ENCODE data around the gene EDN1. TPM values are rescaled to one million over a fixed set of nuclear protein-coding genes. Genes with fewer than 3 reads are reported as not detected.

The EDN1 gene
- 15.1 TPM for total RNA-seq (2021; ENCODE audit: unreplicated experiment)
- polyA plus RNA-seq (2012; ENCODE audit: insufficient read length), result 18.0 TPM
- Bru-seq, nascent RNA, result percentile 94 among the genes with signal in this experiment
- BruChase-seq, experiment 1, labeled RNA remaining after a 2-hour chase, result percentile 64 among the genes with signal in this experiment
- BruChase-seq, experiment 2, labeled RNA remaining after a 6-hour chase, result percentile 53 among the genes with signal in this experiment
- long read RNA-seq, partial matches to known transcripts, result 0 of 16 reads
- long read RNA-seq, other reads (novel, unspliced or antisense), result 12 of 16 reads

DNA sequence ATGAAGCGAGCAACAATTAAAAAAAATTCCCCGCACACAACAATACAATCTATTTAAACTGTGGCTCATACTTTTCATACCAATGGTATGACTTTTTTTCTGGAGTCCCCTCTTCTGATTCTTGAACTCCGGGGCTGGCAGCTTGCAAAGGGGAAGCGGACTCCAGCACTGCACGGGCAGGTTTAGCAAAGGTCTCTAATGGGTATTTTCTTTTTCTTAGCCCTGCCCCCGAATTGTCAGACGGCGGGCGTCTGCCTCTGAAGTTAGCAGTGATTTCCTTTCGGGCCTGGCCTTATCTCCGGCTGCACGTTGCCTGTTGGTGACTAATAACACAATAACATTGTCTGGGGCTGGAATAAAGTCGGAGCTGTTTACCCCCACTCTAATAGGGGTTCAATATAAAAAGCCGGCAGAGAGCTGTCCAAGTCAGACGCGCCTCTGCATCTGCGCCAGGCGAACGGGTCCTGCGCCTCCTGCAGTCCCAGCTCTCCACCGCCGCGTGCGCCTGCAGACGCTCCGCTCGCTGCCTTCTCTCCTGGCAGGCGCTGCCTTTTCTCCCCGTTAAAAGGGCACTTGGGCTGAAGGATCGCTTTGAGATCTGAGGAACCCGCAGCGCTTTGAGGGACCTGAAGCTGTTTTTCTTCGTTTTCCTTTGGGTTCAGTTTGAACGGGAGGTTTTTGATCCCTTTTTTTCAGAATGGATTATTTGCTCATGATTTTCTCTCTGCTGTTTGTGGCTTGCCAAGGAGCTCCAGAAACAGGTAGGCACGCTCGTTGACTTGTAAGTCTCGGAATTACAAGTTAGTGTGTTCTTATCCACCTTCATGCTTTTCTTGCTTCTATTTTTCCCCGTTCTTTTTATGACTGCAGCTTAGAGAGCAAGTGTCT is at the start of gene EDN1:
Gene EDN1 (plus strand): TSS at position 429 of the 888 bp plus-strand sequence. CDS start 269 bp downstream, at position 698.
- peaks cover 61% of the 10 kb centered on the region for H3K4me1 ChIP-seq (ENCODE audit: control insufficient read depth, insufficient read depth, low read length)
- peak; percentile 76 for ATAC-seq
- POLR2A ChIA-PET, result interaction anchor here (0.8 kb wide), 1 partner anchor 313 kb away, joined by 3 read pairs; no protein-coding TSS in a partner anchor
- BruUV-seq (replicated peaks), result no TSS peak
- H3K4me3 ChIP-seq (ENCODE audit: low read depth in 2 of 2, low read length in 2 of 2), result peak within 1 kb of the TSS; percentile 60 to 67
- CTCF ChIA-PET, result interaction anchor here (0.5 to 2.7 kb wide), 10 partner anchors 20 to 634 kb away, joined by 3 to 13 read pairs (median 5); no protein-coding TSS in a partner anchor
- intact Hi-C loops (cut with micrococcal nuclease; ENCODE audit: unreplicated experiment), result loop anchor here (1.0 to 5.0 kb wide), 4 partner anchors 52 to 705 kb away; partner anchors contain the start of gene HIVEP1
- peaks cover 3% of the 10 kb centered on the region; the same call in 1 of the 2 replicates for H3K36me3 ChIP-seq (ENCODE audit: control insufficient read depth, insufficient read depth, low read length)
- in situ Hi-C loops (cut with HindIII; ENCODE audit: low pct_unique_long_range_greater_than_20kb, low sequenced_read_pairs), result no loop called here
- DNase-seq (ENCODE audit: low read depth, low spot score), result peak; percentile 43
- peak within 1 kb of the TSS; percentile 93 for H3K27ac ChIP-seq (ENCODE audit: low read length)
- no peaks in the 10 kb centered on the region for H3K27me3 ChIP-seq (ENCODE audit: control insufficient read depth, insufficient read depth, low read length)
- H3K9me3 ChIP-seq (ENCODE audit: control insufficient read depth, insufficient read depth, low read depth, low read length), result no peaks in the 10 kb centered on the region
- TF ChIP-seq SIN3A (IDR thresholded peaks at IDR 0.05; ENCODE audit: borderline replicate concordance, insufficient read depth, low read depth, low read length) (peak; percentile 96), POLR2AphosphoS5 (IDR thresholded peaks at IDR 0.05; ENCODE audit: low read depth, low read length) (peak; percentile 88), TCF7L2 (IDR thresholded peaks at IDR 0.05; ENCODE audit: low read depth, low read length) (peak; percentile 97)
- TF ChIP-seq, protein P1, sequence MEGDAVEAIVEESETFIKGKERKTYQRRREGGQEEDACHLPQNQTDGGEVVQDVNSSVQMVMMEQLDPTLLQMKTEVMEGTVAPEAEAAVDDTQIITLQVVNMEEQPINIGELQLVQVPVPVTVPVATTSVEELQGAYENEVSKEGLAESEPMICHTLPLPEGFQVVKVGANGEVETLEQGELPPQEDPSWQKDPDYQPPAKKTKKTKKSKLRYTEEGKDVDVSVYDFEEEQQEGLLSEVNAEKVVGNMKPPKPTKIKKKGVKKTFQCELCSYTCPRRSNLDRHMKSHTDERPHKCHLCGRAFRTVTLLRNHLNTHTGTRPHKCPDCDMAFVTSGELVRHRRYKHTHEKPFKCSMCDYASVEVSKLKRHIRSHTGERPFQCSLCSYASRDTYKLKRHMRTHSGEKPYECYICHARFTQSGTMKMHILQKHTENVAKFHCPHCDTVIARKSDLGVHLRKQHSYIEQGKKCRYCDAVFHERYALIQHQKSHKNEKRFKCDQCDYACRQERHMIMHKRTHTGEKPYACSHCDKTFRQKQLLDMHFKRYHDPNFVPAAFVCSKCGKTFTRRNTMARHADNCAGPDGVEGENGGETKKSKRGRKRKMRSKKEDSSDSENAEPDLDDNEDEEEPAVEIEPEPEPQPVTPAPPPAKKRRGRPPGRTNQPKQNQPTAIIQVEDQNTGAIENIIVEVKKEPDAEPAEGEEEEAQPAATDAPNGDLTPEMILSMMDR (IDR thresholded peaks at IDR 0.05), result peak; percentile 22; the same call in 1 of the 2 replicates
- TF ChIP-seq, protein P2, sequence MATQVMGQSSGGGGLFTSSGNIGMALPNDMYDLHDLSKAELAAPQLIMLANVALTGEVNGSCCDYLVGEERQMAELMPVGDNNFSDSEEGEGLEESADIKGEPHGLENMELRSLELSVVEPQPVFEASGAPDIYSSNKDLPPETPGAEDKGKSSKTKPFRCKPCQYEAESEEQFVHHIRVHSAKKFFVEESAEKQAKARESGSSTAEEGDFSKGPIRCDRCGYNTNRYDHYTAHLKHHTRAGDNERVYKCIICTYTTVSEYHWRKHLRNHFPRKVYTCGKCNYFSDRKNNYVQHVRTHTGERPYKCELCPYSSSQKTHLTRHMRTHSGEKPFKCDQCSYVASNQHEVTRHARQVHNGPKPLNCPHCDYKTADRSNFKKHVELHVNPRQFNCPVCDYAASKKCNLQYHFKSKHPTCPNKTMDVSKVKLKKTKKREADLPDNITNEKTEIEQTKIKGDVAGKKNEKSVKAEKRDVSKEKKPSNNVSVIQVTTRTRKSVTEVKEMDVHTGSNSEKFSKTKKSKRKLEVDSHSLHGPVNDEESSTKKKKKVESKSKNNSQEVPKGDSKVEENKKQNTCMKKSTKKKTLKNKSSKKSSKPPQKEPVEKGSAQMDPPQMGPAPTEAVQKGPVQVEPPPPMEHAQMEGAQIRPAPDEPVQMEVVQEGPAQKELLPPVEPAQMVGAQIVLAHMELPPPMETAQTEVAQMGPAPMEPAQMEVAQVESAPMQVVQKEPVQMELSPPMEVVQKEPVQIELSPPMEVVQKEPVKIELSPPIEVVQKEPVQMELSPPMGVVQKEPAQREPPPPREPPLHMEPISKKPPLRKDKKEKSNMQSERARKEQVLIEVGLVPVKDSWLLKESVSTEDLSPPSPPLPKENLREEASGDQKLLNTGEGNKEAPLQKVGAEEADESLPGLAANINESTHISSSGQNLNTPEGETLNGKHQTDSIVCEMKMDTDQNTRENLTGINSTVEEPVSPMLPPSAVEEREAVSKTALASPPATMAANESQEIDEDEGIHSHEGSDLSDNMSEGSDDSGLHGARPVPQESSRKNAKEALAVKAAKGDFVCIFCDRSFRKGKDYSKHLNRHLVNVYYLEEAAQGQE (IDR thresholded peaks at IDR 0.05; ENCODE audit: insufficient read depth in 1 of 2, low read depth in 2 of 2, low read length in 1 of 2), result peak; percentile 62 to 72

GRCh38 chr6:12241493-12242175 is 48.5 kb upstream of the EDN1 start:
- POLR2A ChIA-PET, result interaction anchor here (0.7 kb wide), 1 partner anchor 33 kb away, joined by 10 read pairs; no protein-coding TSS in a partner anchor
- DNase-seq (ENCODE audit: low read depth, low spot score) (no peak), ATAC-seq (no peak)
- in situ Hi-C loops (cut with HindIII; ENCODE audit: low pct_unique_long_range_greater_than_20kb, low sequenced_read_pairs), result no loop called here
- no peaks in the 10 kb centered on the region for H3K4me1 ChIP-seq (ENCODE audit: control insufficient read depth, insufficient read depth, low read length)
- intact Hi-C loops (cut with micrococcal nuclease; ENCODE audit: unreplicated experiment), result no loop called here
- H3K27me3 ChIP-seq (ENCODE audit: control insufficient read depth, insufficient read depth, low read length), result no peaks in the 10 kb centered on the region
- TF ChIP-seq POLR2AphosphoS5 (IDR thresholded peaks at IDR 0.05; ENCODE audit: low read depth, low read length) (no peak), TCF7L2 (IDR thresholded peaks at IDR 0.05; ENCODE audit: low read depth, low read length) (no peak)
- H3K36me3 ChIP-seq (ENCODE audit: control insufficient read depth, insufficient read depth, low read length), result no peaks in the 10 kb centered on the region
- BruUV-seq (replicated peaks), result no TSS peak
- no peak overlapping the region for H3K4me3 ChIP-seq (ENCODE audit: low read depth in 2 of 2, low read length in 2 of 2)
- H3K27ac ChIP-seq (ENCODE audit: low read length), result no peak overlapping the region
- CTCF ChIA-PET, result no interaction called here
- no peaks in the 10 kb centered on the region for H3K9me3 ChIP-seq (ENCODE audit: control insufficient read depth, insufficient read depth, low read depth, low read length)

Measured in Panc1 (cell line).